Natural killer cell treated with Interleukin-12 subunit alpha and Interleukin-12 subunit beta and Interleukin-15 and Interleukin-18, amount 100 ng/mL, for 72 hours (primary cell): ENCODE data around the gene SSX2IP. TPM values are rescaled to one million over a fixed set of nuclear protein-coding genes. Genes with fewer than 3 reads are reported as not detected.

Experiments used
- ATAC-seq, 2 donors: fragments of 150-1000 bp; cut with Tn5 transposase in 1 of 2; sonication (Bioruptor Pico), chemical (Tn5 transposase) in 1 of 2; 2 replicates each; pipeline ENCODE4 v1.10.0; 2021
- DNase-seq: peaks from one replicate; pipeline ENCODE4 v3.0.0; 2022; ENCODE audit warnings: low spot score
- H3K27ac Mint-ChIP-seq, 2 donors: 1 replicate in 1 of 2; 2 replicates in 1 of 2; pipeline ENCODE4 v1.8.0; 2022; ENCODE audit warnings: mixed read lengths in 2 of 2, mild to moderate bottlenecking in 1 of 2, moderate library complexity in 1 of 2
- H3K27me3 Mint-ChIP-seq, 2 donors: 1 replicate in 1 of 2; 2 replicates in 1 of 2; pipeline ENCODE4 v1.8.0; 2022; ENCODE audit warnings: mixed read lengths in 2 of 2
- H3K36me3 Mint-ChIP-seq: one replicate; pipeline ENCODE4 v1.8.0; 2022; ENCODE audit warnings: mixed read lengths
- H3K4me1 Mint-ChIP-seq, 2 donors: 1 replicate in 1 of 2; 2 replicates in 1 of 2; pipeline ENCODE4 v1.8.0; 2022; ENCODE audit warnings: low read depth in 2 of 2, mixed read lengths in 2 of 2, mild to moderate bottlenecking in 1 of 2
- H3K4me3 Mint-ChIP-seq: one replicate; pipeline ENCODE4 v1.8.0; 2022; ENCODE audit warnings: mixed read lengths
- H3K9me3 Mint-ChIP-seq: 2 replicates; pipeline ENCODE4 v1.8.0; 2022; ENCODE audit warnings: mixed read lengths
- total RNA-seq, 2 donors: library from RNA; stranded (reverse); gene quantifications; one replicate each; pipeline ENCODE4 v1.2.3, GENCODE V29; 2022

Gene SSX2IP
- total RNA-seq, 2 donors from 2014 or later, result 6.5 to 10.0 TPM

GRCh38 chr1:84635429-84635828, 54.8 kb downstream of the SSX2IP start:
- Mint-ChIP-seq H3K4me1 (peaks cover 0 to 7% of the 10 kb centered on the region in 2 donors), H3K27me3 (peaks cover 13% of the 10 kb centered on the region in 2 donors), H3K9me3 (no peaks in the 10 kb centered on the region), H3K4me3 (no peak overlapping the region), H3K27ac (no peak overlapping the region), H3K36me3 (no peaks in the 10 kb centered on the region)
- no peak for DNase-seq
- no peak for ATAC-seq

- no peaks in the 10 kb centered on the region for H3K9me3 Mint-ChIP-seq
- H3K4me3 Mint-ChIP-seq, result no peak overlapping the region
- no peak for DNase-seq
- no peak overlapping the region for H3K27ac Mint-ChIP-seq
- peaks cover 0 to 7% of the 10 kb centered on the region in 2 donors for H3K4me1 Mint-ChIP-seq
- no peaks in the 10 kb centered on the region for H3K36me3 Mint-ChIP-seq
- H3K27me3 Mint-ChIP-seq, result peaks cover 13 to 16% of the 10 kb centered on the region in 2 donors
- peak in 1 of 2 donors; percentile 17 for ATAC-seq
These were observed 55.6 kb downstream of the SSX2IP start for GRCh38 chr1:84634536-84635205.

GRCh38 chr1:84632673-84633434, 57.4 kb downstream of the SSX2IP start:
- Mint-ChIP-seq H3K27ac (no peak overlapping the region), H3K36me3 (no peaks in the 10 kb centered on the region), H3K9me3 (no peaks in the 10 kb centered on the region), H3K27me3 (peaks cover 13 to 14% of the 10 kb centered on the region in 2 donors), H3K4me1 (peaks cover 0 to 7% of the 10 kb centered on the region in 2 donors), H3K4me3 (no peak overlapping the region)
- no peak for DNase-seq
- ATAC-seq, result no peak

- Mint-ChIP-seq H3K4me3 (no peak overlapping the region), H3K27me3 (peaks cover 13 to 14% of the 10 kb centered on the region in 2 donors), H3K36me3 (no peaks in the 10 kb centered on the region), H3K9me3 (no peaks in the 10 kb centered on the region), H3K4me1 (peaks cover 0 to 7% of the 10 kb centered on the region in 2 donors), H3K27ac (no peak overlapping the region)
- no peak for DNase-seq
- no peak for ATAC-seq
These were observed 58.1 kb downstream of the SSX2IP start for GRCh38 chr1:84632137-84632536.

- DNase-seq, result no peak
- Mint-ChIP-seq H3K36me3 (no peaks in the 10 kb centered on the region), H3K27ac (no peak overlapping the region), H3K4me1 (peaks cover 0 to 6% of the 10 kb centered on the region in 2 donors), H3K9me3 (no peaks in the 10 kb centered on the region), H3K4me3 (no peak overlapping the region), H3K27me3 (peaks cover 0 to 7% of the 10 kb centered on the region in 2 donors)
- ATAC-seq, result no peak
These were observed 65.4 kb downstream of the SSX2IP start for GRCh38 chr1:84624876-84625275.

- Mint-ChIP-seq H3K9me3 (no peaks in the 10 kb centered on the region), H3K27me3 (peaks cover 0 to 11% of the 10 kb centered on the region in 2 donors), H3K36me3 (no peaks in the 10 kb centered on the region), H3K4me1 (peaks cover 0 to 12% of the 10 kb centered on the region in 2 donors), H3K27ac (no peak overlapping the region), H3K4me3 (no peak overlapping the region)
- ATAC-seq (no peak), DNase-seq (no peak)
These were observed 68.7 kb downstream of the SSX2IP start for GRCh38 chr1:84621553-84621952.

- Mint-ChIP-seq H3K36me3 (no peaks in the 10 kb centered on the region), H3K27me3 (peaks cover 0 to 6% of the 10 kb centered on the region in 2 donors), H3K9me3 (no peaks in the 10 kb centered on the region), H3K4me1 (peaks cover 0 to 12% of the 10 kb centered on the region in 2 donors), H3K27ac (no peak overlapping the region), H3K4me3 (peak overlapping the region; percentile 74)
- ATAC-seq, result peak; percentile 95 to 96
- DNase-seq, result peak; percentile 84
These were observed 69.4 kb downstream of the SSX2IP start for GRCh38 chr1:84620720-84621313.

- no peaks in the 10 kb centered on the region for H3K9me3 Mint-ChIP-seq
- peaks cover 0 to 12% of the 10 kb centered on the region in 2 donors for H3K4me1 Mint-ChIP-seq
- H3K36me3 Mint-ChIP-seq, result no peaks in the 10 kb centered on the region
- no peak for DNase-seq
- peak overlapping the region; percentile 63 for H3K4me3 Mint-ChIP-seq
- peak overlapping the region; percentile 23 to 40 for H3K27ac Mint-ChIP-seq
- peaks cover 6 to 9% of the 10 kb centered on the region in 2 donors for H3K27me3 Mint-ChIP-seq
- ATAC-seq, result no peak
These were observed 70.7 kb downstream of the SSX2IP start for GRCh38 chr1:84619383-84620102.

- H3K27ac Mint-ChIP-seq, result no peak overlapping the region
- peaks cover 0 to 8% of the 10 kb centered on the region in 2 donors for H3K4me1 Mint-ChIP-seq
- DNase-seq (no peak), ATAC-seq (no peak)
- peaks cover 16 to 18% of the 10 kb centered on the region in 2 donors for H3K27me3 Mint-ChIP-seq
- peaks cover 4% of the 10 kb centered on the region for H3K36me3 Mint-ChIP-seq
- no peaks in the 10 kb centered on the region for H3K9me3 Mint-ChIP-seq
- H3K4me3 Mint-ChIP-seq, result no peak overlapping the region
These were observed 72.9 kb downstream of the SSX2IP start for GRCh38 chr1:84617349-84617748.

- Mint-ChIP-seq H3K27me3 (peaks cover 16 to 26% of the 10 kb centered on the region in 2 donors), H3K4me1 (peaks cover 0 to 7% of the 10 kb centered on the region in 2 donors), H3K9me3 (no peaks in the 10 kb centered on the region), H3K36me3 (peaks cover 4% of the 10 kb centered on the region), H3K27ac (no peak overlapping the region), H3K4me3 (no peak overlapping the region)
- DNase-seq (no peak), ATAC-seq (no peak)
These were observed 74.5 kb downstream of the SSX2IP start for GRCh38 chr1:84615790-84616189.

GRCh38 chr1:84613887-84614286, 76.4 kb downstream of the SSX2IP start:
- ATAC-seq (no peak), DNase-seq (no peak)
- H3K4me3 Mint-ChIP-seq, result no peak overlapping the region
- H3K4me1 Mint-ChIP-seq, result no peaks in the 10 kb centered on the region
- H3K36me3 Mint-ChIP-seq, result peaks cover 4% of the 10 kb centered on the region
- H3K27ac Mint-ChIP-seq, result no peak overlapping the region
- peaks cover 16 to 27% of the 10 kb centered on the region in 2 donors for H3K27me3 Mint-ChIP-seq
- no peaks in the 10 kb centered on the region for H3K9me3 Mint-ChIP-seq

GRCh38 chr1:84613026-84613425, 77.2 kb downstream of the SSX2IP start:
- peaks cover 4% of the 10 kb centered on the region for H3K36me3 Mint-ChIP-seq
- no peak overlapping the region for H3K27ac Mint-ChIP-seq
- H3K4me1 Mint-ChIP-seq, result no peaks in the 10 kb centered on the region
- H3K9me3 Mint-ChIP-seq, result no peaks in the 10 kb centered on the region
- H3K27me3 Mint-ChIP-seq, result peaks cover 16 to 27% of the 10 kb centered on the region in 2 donors
- no peak for ATAC-seq
- no peak for DNase-seq
- H3K4me3 Mint-ChIP-seq, result no peak overlapping the region

GRCh38 chr1:84611796-84612195, 78.5 kb downstream of the SSX2IP start:
- H3K27me3 Mint-ChIP-seq, result peaks cover 17 to 26% of the 10 kb centered on the region in 2 donors
- no peaks in the 10 kb centered on the region for H3K4me1 Mint-ChIP-seq
- no peak overlapping the region for H3K4me3 Mint-ChIP-seq
- ATAC-seq, result no peak
- peaks cover 5% of the 10 kb centered on the region for H3K36me3 Mint-ChIP-seq
- no peak for DNase-seq
- H3K9me3 Mint-ChIP-seq, result no peaks in the 10 kb centered on the region
- H3K27ac Mint-ChIP-seq, result no peak overlapping the region
